Cardiac fibroblast (primary cell): ENCODE measurements around the gene RPS16.

ENCODE experiments used
- DNase-seq, 2 donors: peaks; one replicate each; pipeline versions ENCODE4 v3.0.0 to v3.0.0-alpha.2; 2010; ENCODE audit warnings: low read depth in 2 of 2
- H3K4me3 ChIP-seq, 2 donors: replicated peaks in 1 of 2; 1 replicate in 1 of 2; 2 replicates in 1 of 2; pipeline ENCODE4 v1.5.1; 2011; ENCODE audit warnings: low read depth in 2 of 2, low read length in 2 of 2, mild to moderate bottlenecking in 2 of 2, moderate library complexity in 1 of 2
- TF ChIP-seq, protein P1 (sequence below): IDR thresholded peaks from one replicate; pipeline ENCODE4 v1.5.1; 2011; ENCODE audit warnings: low read depth, mild to moderate bottlenecking, low read length, inconsistent platforms

The RPS16 gene

DNA sequence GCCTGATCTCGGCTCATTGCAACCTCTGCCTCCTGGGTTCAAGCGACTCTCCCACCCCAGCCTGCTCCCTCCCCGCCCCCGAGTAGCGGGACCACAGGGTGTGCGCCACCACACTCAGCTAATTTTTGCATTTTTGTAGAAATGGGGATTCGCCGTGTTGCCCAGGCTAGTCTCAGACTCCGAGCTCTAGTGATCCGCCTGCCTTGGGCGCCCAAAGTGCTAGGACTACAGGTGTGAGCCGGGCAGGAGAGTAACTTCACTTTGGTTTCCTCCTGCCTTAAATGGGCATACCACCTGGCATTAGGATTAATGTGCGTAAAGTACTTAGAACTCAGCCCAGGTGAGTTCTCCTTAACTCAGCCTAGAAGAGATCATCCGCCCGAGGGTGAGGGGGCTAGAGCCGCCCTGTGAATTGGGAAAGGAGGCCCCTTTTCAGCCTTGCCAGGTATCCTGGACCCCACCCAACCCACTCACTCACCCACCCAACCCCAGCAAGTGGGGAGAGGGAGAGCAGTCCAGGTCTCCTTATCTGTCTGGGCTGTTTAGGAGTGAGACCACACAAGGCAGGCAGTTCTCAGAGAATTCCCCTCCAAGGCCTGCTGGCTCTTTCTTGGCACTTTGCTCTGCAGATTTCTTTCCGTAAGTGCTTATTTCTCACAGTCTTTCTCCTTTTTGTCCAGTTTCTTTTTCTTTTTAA is 30.3 kb downstream of the RPS16 start:
- H3K4me3 ChIP-seq, result no peak overlapping the region
- no peak for DNase-seq
- TF ChIP-seq, protein P1, sequence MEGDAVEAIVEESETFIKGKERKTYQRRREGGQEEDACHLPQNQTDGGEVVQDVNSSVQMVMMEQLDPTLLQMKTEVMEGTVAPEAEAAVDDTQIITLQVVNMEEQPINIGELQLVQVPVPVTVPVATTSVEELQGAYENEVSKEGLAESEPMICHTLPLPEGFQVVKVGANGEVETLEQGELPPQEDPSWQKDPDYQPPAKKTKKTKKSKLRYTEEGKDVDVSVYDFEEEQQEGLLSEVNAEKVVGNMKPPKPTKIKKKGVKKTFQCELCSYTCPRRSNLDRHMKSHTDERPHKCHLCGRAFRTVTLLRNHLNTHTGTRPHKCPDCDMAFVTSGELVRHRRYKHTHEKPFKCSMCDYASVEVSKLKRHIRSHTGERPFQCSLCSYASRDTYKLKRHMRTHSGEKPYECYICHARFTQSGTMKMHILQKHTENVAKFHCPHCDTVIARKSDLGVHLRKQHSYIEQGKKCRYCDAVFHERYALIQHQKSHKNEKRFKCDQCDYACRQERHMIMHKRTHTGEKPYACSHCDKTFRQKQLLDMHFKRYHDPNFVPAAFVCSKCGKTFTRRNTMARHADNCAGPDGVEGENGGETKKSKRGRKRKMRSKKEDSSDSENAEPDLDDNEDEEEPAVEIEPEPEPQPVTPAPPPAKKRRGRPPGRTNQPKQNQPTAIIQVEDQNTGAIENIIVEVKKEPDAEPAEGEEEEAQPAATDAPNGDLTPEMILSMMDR, result no peak

DNA sequence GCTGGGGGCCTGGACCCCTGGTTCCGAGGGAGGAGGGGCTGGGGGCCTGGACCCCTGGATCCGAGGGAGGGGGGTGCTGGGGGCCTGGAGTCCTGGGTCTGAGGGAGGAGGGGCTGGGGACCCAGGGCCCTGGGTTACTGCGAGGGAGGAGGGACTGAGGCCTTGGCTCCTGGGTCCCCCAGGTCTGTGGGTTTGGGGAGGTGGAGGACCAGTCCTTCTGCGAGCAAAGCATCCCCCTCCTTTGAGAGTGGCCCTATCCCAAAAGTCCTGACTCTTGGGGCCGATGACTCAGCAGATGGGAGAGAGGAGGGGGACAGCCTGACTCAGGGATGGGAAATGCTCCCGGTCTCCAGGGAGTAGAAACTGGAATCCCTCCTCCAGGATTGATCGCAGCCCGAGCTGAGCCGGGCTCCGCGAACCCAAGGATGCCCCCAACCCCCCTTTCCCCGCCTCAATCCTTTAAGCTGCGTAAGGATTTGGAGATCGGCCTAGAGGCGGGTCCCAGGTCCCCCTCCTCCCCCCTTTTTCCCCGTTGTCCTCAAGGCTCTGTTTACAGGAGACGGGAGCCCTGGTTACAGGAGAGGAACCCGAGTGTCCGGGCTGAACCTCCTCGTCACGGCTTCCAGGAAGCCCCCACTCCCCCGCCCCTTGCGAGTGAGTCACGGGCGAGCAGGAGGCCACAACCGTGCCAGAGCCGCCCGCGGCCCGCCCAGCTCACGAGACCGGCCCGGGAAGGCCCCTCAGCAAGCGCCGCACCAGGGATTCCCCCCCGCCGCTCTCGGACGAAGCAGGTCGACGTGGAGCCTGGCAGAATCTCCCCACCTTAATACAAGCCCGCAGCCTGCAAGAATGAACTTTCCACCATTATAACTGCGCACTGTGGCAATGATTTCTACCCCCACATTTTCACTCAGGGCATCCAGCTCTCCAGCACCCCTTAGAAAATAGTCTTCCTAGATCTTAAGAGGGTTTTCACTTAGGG is 32.1 kb downstream of the RPS16 start:
- TF ChIP-seq, protein P1, result no peak
- peak overlapping the region; percentile 35 to 47 for H3K4me3 ChIP-seq
- DNase-seq, result peak; percentile 98 to 100

DNA sequence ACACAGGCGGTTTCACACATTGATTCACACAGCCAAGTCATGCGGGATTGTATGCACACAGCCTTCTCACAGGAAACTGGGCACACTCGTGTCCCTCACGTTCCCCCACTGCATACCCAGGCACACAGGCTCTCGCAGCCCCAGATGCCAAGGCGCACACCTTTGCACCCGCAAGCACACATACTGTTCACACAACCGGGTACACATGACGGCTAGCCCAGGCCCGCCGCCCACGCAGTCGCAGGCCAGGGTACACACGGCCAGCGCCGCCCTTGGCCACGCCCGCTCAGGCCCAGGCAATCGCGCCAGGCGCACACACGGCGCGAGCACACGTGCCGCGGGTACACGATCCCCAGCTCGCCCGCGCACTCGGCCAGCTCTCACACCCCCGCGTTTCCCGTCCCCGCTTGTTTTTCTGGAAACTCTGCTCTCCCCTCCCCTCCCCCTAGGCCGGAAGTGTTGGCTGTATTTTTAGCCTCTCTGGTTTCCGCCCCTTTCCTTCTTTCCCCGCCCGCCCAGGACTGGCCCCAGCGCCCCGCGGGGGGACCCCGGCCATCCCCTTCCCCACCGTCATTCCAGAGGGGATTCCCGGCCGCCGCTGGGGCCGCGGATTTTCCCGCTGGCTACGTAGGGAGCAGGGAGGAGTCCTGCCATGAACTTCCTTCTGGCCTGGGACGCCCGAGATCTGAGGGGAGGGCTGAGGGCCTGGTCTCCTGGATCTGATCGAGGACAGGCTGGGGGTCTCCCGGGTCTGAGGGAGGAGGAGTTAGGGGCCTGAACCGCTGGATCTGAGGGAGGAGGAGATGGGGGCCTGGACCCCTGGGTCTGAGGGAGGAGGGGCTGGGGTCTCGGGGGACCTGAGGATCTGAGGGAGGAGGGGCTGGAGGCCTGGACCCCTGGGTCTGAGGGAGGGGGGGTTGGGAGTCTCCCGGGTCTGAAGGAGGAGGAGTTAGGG is 33.1 kb downstream of the RPS16 start:
- TF ChIP-seq, protein P1, result no peak
- peak overlapping the region; percentile 35 to 47 for H3K4me3 ChIP-seq
- DNase-seq, result peak; percentile 91 to 98

DNA sequence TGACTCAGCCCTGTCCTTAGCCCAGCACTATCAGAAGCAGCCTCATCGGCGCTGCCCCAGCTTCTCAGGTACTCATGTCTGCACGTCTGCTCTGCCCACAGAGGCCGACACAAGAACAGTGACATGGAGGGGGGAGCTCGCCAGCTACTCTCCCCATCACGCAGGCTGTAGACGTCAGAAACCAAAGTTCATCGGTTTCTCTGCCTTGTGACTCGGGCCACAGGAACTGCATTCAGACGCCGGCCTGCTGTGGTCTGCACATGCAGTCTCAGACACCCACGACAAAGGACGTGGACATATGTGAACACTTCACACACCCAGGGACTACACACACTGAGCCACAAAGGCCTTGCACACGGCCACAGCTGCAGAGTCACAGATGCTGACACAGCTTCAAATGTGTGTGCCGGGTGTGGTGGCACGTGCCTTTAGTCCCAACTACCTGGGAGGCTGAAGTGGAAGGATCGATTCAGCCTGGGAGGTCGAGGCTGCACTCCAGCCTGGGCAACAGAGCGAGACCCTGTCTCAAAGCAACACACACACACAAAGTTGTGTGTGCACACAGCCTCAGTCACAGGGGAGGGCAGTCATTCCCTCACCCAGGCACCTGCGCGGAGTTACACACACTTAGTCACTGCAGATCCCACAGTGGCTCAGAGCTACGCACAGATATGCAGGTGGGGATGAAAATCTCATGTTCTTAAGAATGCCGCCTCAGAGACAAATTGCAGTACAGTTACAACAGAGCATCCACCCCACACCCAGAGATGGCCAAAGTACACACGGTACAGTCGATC is 34.0 kb downstream of the RPS16 start:
- TF ChIP-seq, protein P1, result no peak
- DNase-seq, result peak; percentile 79 to 88
- H3K4me3 ChIP-seq, result no peak overlapping the region

DNA sequence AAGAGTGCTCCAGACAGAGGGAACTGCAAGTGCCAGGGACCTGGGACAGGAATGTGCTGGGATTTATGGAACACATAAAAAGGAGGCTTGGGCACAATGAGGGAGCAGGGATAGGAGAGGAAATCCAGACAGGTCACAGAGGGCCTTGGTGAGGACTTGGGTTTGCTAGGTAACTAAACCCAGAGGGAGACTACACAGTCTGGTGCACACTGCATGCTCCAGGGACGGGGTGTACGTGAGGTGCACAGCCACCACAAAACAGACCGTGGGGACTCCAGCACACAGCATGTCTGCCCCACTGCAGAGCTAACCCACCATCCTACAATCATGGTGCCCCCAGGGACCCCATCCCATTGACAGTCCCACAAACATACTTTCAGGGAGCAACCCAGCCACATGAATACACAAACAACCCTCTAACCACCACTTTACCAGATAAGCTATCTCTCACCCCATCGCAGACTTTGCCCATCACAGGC is 34.6 kb downstream of the RPS16 start:
- H3K4me3 ChIP-seq, result no peak overlapping the region
- DNase-seq, result no peak
- TF ChIP-seq, protein P1, result no peak

DNA sequence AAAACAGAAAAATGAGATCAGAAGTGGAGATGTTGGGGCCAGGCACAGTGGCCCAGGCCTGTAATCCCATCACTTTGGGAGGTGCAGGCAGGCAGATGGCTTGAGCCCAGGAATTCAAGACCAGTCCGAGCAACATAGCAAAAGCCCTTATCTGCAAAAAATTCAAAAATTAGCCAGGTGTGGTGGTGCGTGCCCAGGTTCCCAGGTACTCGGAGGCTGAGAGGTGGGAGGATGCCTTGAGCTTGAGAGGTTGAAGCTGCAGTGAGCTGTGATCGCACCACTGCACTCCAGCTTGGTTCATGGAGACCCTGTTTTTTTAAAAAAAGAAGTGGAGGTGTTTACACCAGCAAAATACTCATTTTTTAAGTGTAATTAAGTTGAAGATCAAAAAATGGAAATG is 35.7 kb downstream of the RPS16 start:
- DNase-seq, result no peak
- TF ChIP-seq, protein P1, result no peak
- H3K4me3 ChIP-seq, result no peak overlapping the region
